Measurements from ENCODE around the gene SYCP3. TPM values are rescaled to one million over a fixed set of nuclear protein-coding genes. Genes with fewer than 3 reads are reported as not detected.
A peak's percentile ranks its signal among the peaks of the same experiment; 100 is the strongest.

SYCP3 gene
- total RNA-seq, 3 donors from 2014 or later: 0.16 to 0.33 TPM; not detected in 1

GRCh38 chr12:101698800-101699347 lies 40.4 kb downstream of the SYCP3 start:
- peaks cover 0 to 3% of the 10 kb centered on the region in 2 donors for H3K4me1 ChIP-seq
- intact Hi-C loops (cut with DNase I; ENCODE audit: low total_unique reads): no loop called here

DNA sequence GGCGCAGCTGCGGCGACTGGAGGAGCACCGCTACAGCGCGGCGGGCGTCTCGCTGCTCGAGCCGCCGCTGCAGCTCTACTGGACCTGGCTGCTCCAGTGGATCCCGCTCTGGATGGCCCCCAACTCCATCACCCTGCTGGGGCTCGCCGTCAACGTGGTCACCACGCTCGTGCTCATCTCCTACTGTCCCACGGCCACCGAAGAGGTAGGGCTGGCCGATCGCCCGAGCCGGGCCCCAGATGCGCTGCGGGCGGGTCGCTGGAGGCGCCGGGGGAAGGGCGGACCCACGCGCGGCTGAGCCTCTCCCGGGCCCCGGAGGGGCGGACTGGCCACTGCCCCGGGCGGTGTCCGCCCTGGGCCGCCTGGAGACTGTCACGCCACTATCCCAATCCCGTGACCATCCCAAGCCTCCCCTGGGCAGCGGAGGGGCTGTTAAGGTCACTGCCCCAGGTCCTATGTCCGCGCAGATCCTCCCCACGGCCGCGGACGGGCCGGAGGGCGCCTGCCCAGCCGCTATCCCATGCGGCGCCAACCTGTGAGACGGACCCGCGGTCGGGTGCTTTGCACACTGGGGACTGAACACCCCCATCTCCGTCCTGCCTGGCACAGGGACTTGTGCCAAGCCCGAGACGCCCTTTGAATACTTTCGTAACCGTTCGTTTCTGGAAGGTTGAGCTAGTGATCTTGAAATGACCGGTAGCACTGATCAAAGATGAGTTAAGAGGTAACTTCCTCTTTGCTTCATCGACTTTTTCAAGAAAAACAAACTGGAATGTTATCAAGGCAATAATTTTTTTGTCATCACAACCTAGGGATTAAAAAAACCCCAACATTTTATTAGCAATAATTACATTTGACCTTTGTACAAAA lies 41.1 kb downstream of the SYCP3 start:
- intact Hi-C loops (cut with DNase I; ENCODE audit: low total_unique reads): no loop called here
- TF ChIP-seq, protein P1, sequence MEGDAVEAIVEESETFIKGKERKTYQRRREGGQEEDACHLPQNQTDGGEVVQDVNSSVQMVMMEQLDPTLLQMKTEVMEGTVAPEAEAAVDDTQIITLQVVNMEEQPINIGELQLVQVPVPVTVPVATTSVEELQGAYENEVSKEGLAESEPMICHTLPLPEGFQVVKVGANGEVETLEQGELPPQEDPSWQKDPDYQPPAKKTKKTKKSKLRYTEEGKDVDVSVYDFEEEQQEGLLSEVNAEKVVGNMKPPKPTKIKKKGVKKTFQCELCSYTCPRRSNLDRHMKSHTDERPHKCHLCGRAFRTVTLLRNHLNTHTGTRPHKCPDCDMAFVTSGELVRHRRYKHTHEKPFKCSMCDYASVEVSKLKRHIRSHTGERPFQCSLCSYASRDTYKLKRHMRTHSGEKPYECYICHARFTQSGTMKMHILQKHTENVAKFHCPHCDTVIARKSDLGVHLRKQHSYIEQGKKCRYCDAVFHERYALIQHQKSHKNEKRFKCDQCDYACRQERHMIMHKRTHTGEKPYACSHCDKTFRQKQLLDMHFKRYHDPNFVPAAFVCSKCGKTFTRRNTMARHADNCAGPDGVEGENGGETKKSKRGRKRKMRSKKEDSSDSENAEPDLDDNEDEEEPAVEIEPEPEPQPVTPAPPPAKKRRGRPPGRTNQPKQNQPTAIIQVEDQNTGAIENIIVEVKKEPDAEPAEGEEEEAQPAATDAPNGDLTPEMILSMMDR (IDR thresholded peaks at IDR 0.05): no peak
- TF ChIP-seq POLR2AphosphoS5 (IDR thresholded peaks at IDR 0.05) (peak; percentile 8 to 32 (median 25)), POLR2A (IDR thresholded peaks at IDR 0.05) (no peak)
- DNase-seq (ENCODE audit: low spot score in 2 of 2): peak in 1 of 2 donors; percentile 23
- peaks cover 0 to 3% of the 10 kb centered on the region in 2 donors for H3K4me1 ChIP-seq
- no peaks in the 10 kb centered on the region for H3K27me3 ChIP-seq
- H3K9me3 ChIP-seq: no peaks in the 10 kb centered on the region
- H3K4me3 ChIP-seq: peak overlapping the region; percentile 83 to 99 (median 83)
- no peaks in the 10 kb centered on the region for H3K36me3 ChIP-seq
- H3K27ac ChIP-seq: peak overlapping the region; percentile 87 to 93

More at GRCh38 chr12:101698800-101699347, 40.4 kb downstream of the SYCP3 start:
- H3K36me3 ChIP-seq: no peaks in the 10 kb centered on the region
- TF ChIP-seq POLR2A (IDR thresholded peaks at IDR 0.05): no peak
- TF ChIP-seq, protein P1 (IDR thresholded peaks at IDR 0.05): no peak
- TF ChIP-seq POLR2AphosphoS5 (IDR thresholded peaks at IDR 0.05): no peak
- peak overlapping the region; percentile 87 to 93 for H3K27ac ChIP-seq
- no peaks in the 10 kb centered on the region for H3K9me3 ChIP-seq
- H3K27me3 ChIP-seq: no peaks in the 10 kb centered on the region
- DNase-seq (ENCODE audit: low spot score in 2 of 2): no peak
- peak overlapping the region; percentile 83 to 99 (median 83) for H3K4me3 ChIP-seq

DNA sequence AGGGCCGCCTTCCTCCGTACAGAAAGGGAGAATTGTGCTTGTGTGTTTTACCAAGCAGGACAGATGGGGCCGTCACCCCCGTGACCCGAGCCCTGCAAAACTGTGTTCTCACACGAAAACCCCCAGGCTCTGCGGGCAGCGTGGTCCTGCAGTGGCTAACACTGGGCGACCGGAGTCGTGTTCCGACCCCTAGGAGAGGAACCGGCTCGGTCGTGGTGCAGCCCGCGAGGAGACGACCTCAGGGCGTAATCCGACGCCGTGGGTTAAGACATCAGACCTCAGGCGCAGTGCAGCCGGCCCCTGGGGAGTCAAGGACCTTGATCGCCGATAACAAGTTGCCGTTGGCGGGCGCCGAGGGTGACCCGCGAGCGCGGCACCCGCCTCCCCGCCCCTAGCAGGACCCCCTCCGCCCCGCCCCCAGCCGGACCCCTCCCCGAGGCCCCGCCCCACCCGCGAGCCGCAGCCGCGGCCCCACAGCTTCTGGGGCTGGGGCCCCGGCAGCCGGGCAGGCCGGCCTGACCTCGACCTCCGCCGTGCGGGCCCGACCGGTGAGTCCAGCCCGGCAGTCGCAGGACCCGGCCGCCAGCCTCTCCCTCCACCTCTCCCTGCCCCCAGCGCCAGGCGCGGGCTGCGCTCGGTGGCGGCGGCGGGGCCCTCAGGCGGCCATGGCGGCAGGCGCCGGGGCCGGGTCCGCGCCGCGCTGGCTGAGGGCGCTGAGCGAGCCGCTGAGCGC lies 41.9 kb downstream of the SYCP3 start, which contains the start of gene CHPT1:
Gene CHPT1, plus strand, starts transcription at position 444 of the 733 bp plus-strand sequence. Its CDS starts 222 bp downstream, at position 666.
- Histone ChIP-seq H3K4me1 (peaks cover 0 to 3% of the 10 kb centered on the region in 2 donors), H3K27me3 (no peaks in the 10 kb centered on the region), H3K9me3 (no peaks in the 10 kb centered on the region), H3K36me3 (no peaks in the 10 kb centered on the region), H3K27ac (peak within 1 kb of the TSS; percentile 87 to 93), H3K4me3 (peak within 1 kb of the TSS; percentile 83 to 99 (median 83))
- intact Hi-C loops (cut with DNase I; ENCODE audit: low total_unique reads): no loop called here
- peak; percentile 27 to 59 for DNase-seq (ENCODE audit: low spot score in 2 of 2)
- peak in 1 of 3 donors; percentile 8 for TF ChIP-seq POLR2AphosphoS5 (IDR thresholded peaks at IDR 0.05)
- TF ChIP-seq, protein P1 (IDR thresholded peaks at IDR 0.05): no peak
- no peak for TF ChIP-seq POLR2A (IDR thresholded peaks at IDR 0.05)

GRCh38 chr12:101696251-101697196 lies 42.7 kb downstream of the SYCP3 start:
- Histone ChIP-seq H3K4me1 (peaks cover 0 to 3% of the 10 kb centered on the region in 2 donors), H3K9me3 (no peaks in the 10 kb centered on the region), H3K27ac (peak overlapping the region; percentile 87 to 93), H3K27me3 (no peaks in the 10 kb centered on the region), H3K36me3 (no peaks in the 10 kb centered on the region), H3K4me3 (peak overlapping the region; percentile 83 to 99 (median 83))
- no peak for TF ChIP-seq POLR2AphosphoS5 (IDR thresholded peaks at IDR 0.05)
- TF ChIP-seq, protein P1 (IDR thresholded peaks at IDR 0.05): no peak
- TF ChIP-seq POLR2A (IDR thresholded peaks at IDR 0.05): no peak
- DNase-seq (ENCODE audit: low spot score in 2 of 2): no peak
- intact Hi-C loops (cut with DNase I; ENCODE audit: low total_unique reads): no loop called here
